Uterus (tissue), 2 donors: ENCODE results near the gene ARID5A.

Source experiments
- CTCF ChIP-seq, 4 experiments: fragments of 200-600 bp in 2 of 4; fragments of 450-650 bp in 2 of 4; sonication (generic) in 2 of 4; IDR thresholded peaks; one replicate each; pipeline ENCODE4 v1.5.1; 2016 to 2019; ENCODE audit warnings: antibody characterized with exemption in 4 of 4, mild to moderate bottlenecking in 2 of 4, moderate library complexity in 1 of 4
- POLR2A ChIP-seq, 2 donors: fragments of 450-650 bp; IDR thresholded peaks; one replicate each; pipeline ENCODE4 v1.6.1; 2016; ENCODE audit warnings: antibody characterized with exemption in 2 of 2, mild to moderate bottlenecking in 1 of 2, moderate library complexity in 1 of 2

- TF ChIP-seq CTCF (IDR thresholded peaks at IDR 0.05), result no peak
- no peak for TF ChIP-seq POLR2A (IDR thresholded peaks at IDR 0.05)
These were observed 30.3 kb upstream of the ARID5A start for GRCh38 chr2:96506016-96506906.
